HEK293 (cell line): Measurements from ENCODE around the gene WASF3.

Source experiments
- CTCF ChIA-PET: fragments of 350-600 bp; formaldehyde crosslinking; extraction: SDS; loops from one replicate; lab custom pipeline; 2021; ENCODE audit warnings: antibody characterized with exemption; lab: Yijun Ruan, JAX
- POLR2A ChIA-PET: fragments of 300-600 bp; formaldehyde crosslinking; extraction: SDS; loops from one replicate; lab custom pipeline; 2020; ENCODE audit warnings: antibody characterized with exemption, inconsistent platforms; lab: Yijun Ruan, JAX
- H3K27ac ChIP-seq: fragments of 200-500 bp; sonication (Bioruptor generic); 2 replicates; pipeline ENCODE4 v1.5.1; 2014; ENCODE audit warnings: low read depth, low read length, control low read depth, inconsistent platforms; ENCODE audit errors: extremely low read depth
- H3K36me3 ChIP-seq, 2 experiments: fragments of 200-500 bp in 1 of 2; sonication (Bioruptor generic) in 1 of 2; 1 replicate in 1 of 2; 2 replicates in 1 of 2; pipeline ENCODE4 v1.5.1; 2014 to 2017; ENCODE audit warnings: inconsistent platforms in 2 of 2, low read length in 2 of 2; ENCODE audit not compliant: control insufficient read depth in 2 of 2, insufficient read depth in 1 of 2
- H3K4me1 ChIP-seq: fragments of 200-500 bp; sonication (Bioruptor generic); 2 replicates; pipeline ENCODE4 v1.5.1; 2014; ENCODE audit warnings: mild to moderate bottlenecking, low read length, inconsistent platforms; ENCODE audit not compliant: control insufficient read depth, insufficient read depth
- H3K4me3 ChIP-seq: 2 replicates; pipeline ENCODE4 v1.5.1; 2011; ENCODE audit warnings: low read depth, mild to moderate bottlenecking, control low read depth, low read length, moderate library complexity
- H3K9me3 ChIP-seq: fragments of 200-500 bp; sonication (Bioruptor generic); 2 replicates; pipeline ENCODE4 v1.5.1; 2014; ENCODE audit warnings: low read depth, low read length, inconsistent platforms; ENCODE audit not compliant: control insufficient read depth, insufficient read depth
- CTCF ChIP-seq: fragments of 450-650 bp; formaldehyde crosslinking; IDR thresholded peaks from 2 replicates; pipeline ENCODE4 v1.5.1; 2016; ENCODE audit warnings: missing biosample characterization, missing genetic modification characterization
- ELK4 ChIP-seq: IDR thresholded peaks from 2 replicates; pipeline ENCODE4 v1.6.1; 2011; ENCODE audit warnings: mild to moderate bottlenecking, low read depth, low read length, borderline replicate concordance
- FEZF1 ChIP-seq: fragments of 450-650 bp; formaldehyde crosslinking; IDR thresholded peaks from 2 replicates; pipeline ENCODE4 v1.5.1; 2016; ENCODE audit warnings: missing biosample characterization, missing genetic modification characterization
- KLF17 ChIP-seq: fragments of 450-650 bp; formaldehyde crosslinking; IDR thresholded peaks from 2 replicates; pipeline ENCODE4 v1.5.1; 2016; ENCODE audit warnings: missing biosample characterization, missing genetic modification characterization
- OVOL3 ChIP-seq: fragments of 450-650 bp; formaldehyde crosslinking; IDR thresholded peaks from 2 replicates; pipeline ENCODE4 v1.5.1; 2016; ENCODE audit warnings: missing biosample characterization, missing genetic modification characterization
- SETDB1 ChIP-seq: IDR thresholded peaks from one replicate; pipeline ENCODE4 v1.6.1; 2017; ENCODE audit warnings: mild to moderate bottlenecking, low read length, moderate library complexity, mixed read lengths; ENCODE audit not compliant: insufficient read length
- ZBTB6 ChIP-seq: fragments of 450-650 bp; formaldehyde crosslinking; IDR thresholded peaks from 2 replicates; pipeline ENCODE4 v1.5.1; 2017; ENCODE audit warnings: missing biosample characterization, missing genetic modification characterization
- ZNF112 ChIP-seq: fragments of 450-650 bp; formaldehyde crosslinking; IDR thresholded peaks from 2 replicates; pipeline ENCODE4 v1.5.0; 2017; ENCODE audit warnings: missing biosample characterization, missing genetic modification characterization
- ZNF2 ChIP-seq: fragments of 450-650 bp; formaldehyde crosslinking; IDR thresholded peaks from 2 replicates; pipeline ENCODE4 v1.5.1; 2016; ENCODE audit warnings: missing biosample characterization, missing genetic modification characterization
- ZNF354C ChIP-seq: fragments of 450-650 bp; formaldehyde crosslinking; IDR thresholded peaks from 2 replicates; pipeline ENCODE4 v1.5.1; 2016; ENCODE audit warnings: missing biosample characterization, missing genetic modification characterization, low read depth, borderline replicate concordance
- ZNF426 ChIP-seq: fragments of 450-650 bp; formaldehyde crosslinking; IDR thresholded peaks from 2 replicates; pipeline ENCODE4 v1.5.1; 2017; ENCODE audit warnings: missing biosample characterization, missing genetic modification characterization, mild to moderate bottlenecking, inconsistent platforms, moderate library complexity
- ZNF488 ChIP-seq: fragments of 450-650 bp; formaldehyde crosslinking; IDR thresholded peaks from 2 replicates; pipeline ENCODE4 v1.5.1; 2016; ENCODE audit warnings: missing biosample characterization, missing genetic modification characterization
- ZNF544 ChIP-seq: fragments of 450-650 bp; formaldehyde crosslinking; IDR thresholded peaks from 2 replicates; pipeline ENCODE4 v1.5.0; 2017; ENCODE audit warnings: missing biosample characterization, missing genetic modification characterization
- ZNF600 ChIP-seq: fragments of 450-650 bp; formaldehyde crosslinking; IDR thresholded peaks from 2 replicates; pipeline ENCODE4 v1.5.1; 2016; ENCODE audit warnings: missing biosample characterization, missing genetic modification characterization
- ZNF677 ChIP-seq: fragments of 450-650 bp; IDR thresholded peaks from 2 replicates; pipeline ENCODE4 v1.5.0; 2018; ENCODE audit warnings: missing biosample characterization, mild to moderate bottlenecking, missing genetic modification characterization, moderate library complexity
- ZNF692 ChIP-seq: fragments of 450-650 bp; formaldehyde crosslinking; IDR thresholded peaks from 2 replicates; pipeline ENCODE4 v1.5.1; 2016; ENCODE audit warnings: missing biosample characterization, missing genetic modification characterization
- ZNF704 ChIP-seq: fragments of 450-650 bp; formaldehyde crosslinking; IDR thresholded peaks from 2 replicates; pipeline ENCODE4 v1.5.1; 2016; ENCODE audit warnings: missing biosample characterization, missing genetic modification characterization
- ZSCAN4 ChIP-seq: fragments of 450-650 bp; formaldehyde crosslinking; IDR thresholded peaks from 2 replicates; pipeline ENCODE4 v1.5.1; 2017; ENCODE audit warnings: missing biosample characterization, missing genetic modification characterization

The WASF3 gene

GRCh38 chr13:26658448-26659385, 101.2 kb downstream of the WASF3 start (continued):
- TF ChIP-seq ZNF426 (tag by site-specific recombination) (no peak), ZBTB6 (tag by site-specific recombination) (no peak), ZNF2 (tag by site-specific recombination) (no peak)

GRCh38 chr13:26660185-26660584, 102.7 kb downstream of the WASF3 start:
- CTCF ChIA-PET, result no interaction called here
- no peaks in the 10 kb centered on the region for H3K9me3 ChIP-seq
- H3K36me3 ChIP-seq, result no peaks in the 10 kb centered on the region
- no peak for TF ChIP-seq ZNF704 (tag by site-specific recombination)
- no peak for TF ChIP-seq ZNF354C (tag by site-specific recombination)
- no peak for TF ChIP-seq ZNF677 (tag by site-specific recombination)
- no peak for TF ChIP-seq ZNF488 (tag by site-specific recombination)
- no peak for TF ChIP-seq CTCF (tag by site-specific recombination)
- TF ChIP-seq SETDB1, result no peak
- TF ChIP-seq ZNF544, result no peak
- no peak for TF ChIP-seq ZBTB6 (tag by site-specific recombination)
- TF ChIP-seq ZNF112 (tag by site-specific recombination), result no peak
- no peak for TF ChIP-seq ELK4
- TF ChIP-seq FEZF1 (tag by site-specific recombination), result no peak
- no peak for TF ChIP-seq KLF17 (tag by site-specific recombination)
- TF ChIP-seq ZNF600 (tag by site-specific recombination), result no peak
- no peak for TF ChIP-seq OVOL3 (tag by site-specific recombination)
- TF ChIP-seq ZNF692 (tag by site-specific recombination), result no peak
- TF ChIP-seq ZSCAN4 (tag by site-specific recombination), result no peak
- TF ChIP-seq, all 188 proteins: peak for 0
- Histone ChIP-seq H3K4me1 (no peaks in the 10 kb centered on the region), H3K27ac (no peak overlapping the region), H3K4me3 (no peak overlapping the region)
- POLR2A ChIA-PET, result no interaction called here
